ENCODE data around the gene OSBPL10. TPM values are rescaled to one million over a fixed set of nuclear protein-coding genes. Genes with fewer than 3 reads are reported as not detected.

Gene OSBPL10
- total RNA-seq, 1 experiment from 2014 or later = 48.0 TPM

DNA sequence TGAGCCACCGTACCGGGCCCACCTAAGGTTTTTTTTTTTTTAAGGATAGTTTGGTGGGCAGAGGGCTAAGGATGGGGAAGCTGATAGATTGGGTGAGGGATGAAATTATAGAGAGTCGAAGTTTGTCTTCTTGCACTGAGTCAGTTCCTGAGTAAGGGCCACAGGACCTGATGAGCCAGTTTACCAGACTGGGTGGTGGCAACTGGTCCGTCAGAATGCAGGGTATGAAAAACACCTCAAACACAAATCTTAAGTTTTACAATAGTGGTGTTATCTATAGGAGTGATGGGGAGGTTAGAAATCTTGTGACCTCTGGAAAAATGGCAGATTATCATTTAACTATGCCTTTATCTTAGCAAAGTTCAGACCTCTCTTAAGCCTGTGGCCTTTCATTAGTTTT is 3.3 kb upstream of the OSBPL10 start:
- Histone ChIP-seq H3K9me2 (replicated peaks; ENCODE audit: low read length) (no peaks in the 10 kb centered on the region), H3K4me2 (ENCODE audit: low read length) (peak overlapping the region; percentile 90), H3K27ac (ENCODE audit: low read length) (peak overlapping the region; percentile 53), H3K79me2 (ENCODE audit: low read length) (peaks cover 46% of the 10 kb centered on the region), H3K9me3 (ENCODE audit: low read length) (peaks cover 15% of the 10 kb centered on the region; the same call in 1 of the 2 replicates), H3F3A (ENCODE audit: low read length, unreplicated experiment) (no peaks in the 10 kb centered on the region), H4K20me1 (ENCODE audit: low read length) (peaks cover 4% of the 10 kb centered on the region; the same call in 1 of the 2 replicates), H2AFZ (ENCODE audit: low read length) (no peak overlapping the region), H3K27me3 (ENCODE audit: low read length) (no peaks in the 10 kb centered on the region), H3K36me3 (ENCODE audit: low read depth, low read length) (peaks cover 32% of the 10 kb centered on the region), H3K9ac (ENCODE audit: low read length) (no peak overlapping the region), H3K4me3 (ENCODE audit: low read length) (peak overlapping the region; percentile 47), H3K4me1 (ENCODE audit: insufficient read depth, low read length) (peaks cover 36% of the 10 kb centered on the region)
- DNase-seq (peak; percentile 77), ATAC-seq (no peak)
- ChIA-PET CTCF (no interaction called here), POLR2A (ENCODE audit: unreplicated experiment) (interaction anchor here (0.6 kb wide), 1 partner anchor 48 kb away, joined by 3 read pairs; no protein-coding TSS in a partner anchor)
- intact Hi-C loops (cut with micrococcal nuclease) = no loop called here
- TF ChIP-seq EZH2 (IDR thresholded peaks at IDR 0.05; ENCODE audit: low read length, unreplicated experiment) = no peak
- TF ChIP-seq, protein P1, sequence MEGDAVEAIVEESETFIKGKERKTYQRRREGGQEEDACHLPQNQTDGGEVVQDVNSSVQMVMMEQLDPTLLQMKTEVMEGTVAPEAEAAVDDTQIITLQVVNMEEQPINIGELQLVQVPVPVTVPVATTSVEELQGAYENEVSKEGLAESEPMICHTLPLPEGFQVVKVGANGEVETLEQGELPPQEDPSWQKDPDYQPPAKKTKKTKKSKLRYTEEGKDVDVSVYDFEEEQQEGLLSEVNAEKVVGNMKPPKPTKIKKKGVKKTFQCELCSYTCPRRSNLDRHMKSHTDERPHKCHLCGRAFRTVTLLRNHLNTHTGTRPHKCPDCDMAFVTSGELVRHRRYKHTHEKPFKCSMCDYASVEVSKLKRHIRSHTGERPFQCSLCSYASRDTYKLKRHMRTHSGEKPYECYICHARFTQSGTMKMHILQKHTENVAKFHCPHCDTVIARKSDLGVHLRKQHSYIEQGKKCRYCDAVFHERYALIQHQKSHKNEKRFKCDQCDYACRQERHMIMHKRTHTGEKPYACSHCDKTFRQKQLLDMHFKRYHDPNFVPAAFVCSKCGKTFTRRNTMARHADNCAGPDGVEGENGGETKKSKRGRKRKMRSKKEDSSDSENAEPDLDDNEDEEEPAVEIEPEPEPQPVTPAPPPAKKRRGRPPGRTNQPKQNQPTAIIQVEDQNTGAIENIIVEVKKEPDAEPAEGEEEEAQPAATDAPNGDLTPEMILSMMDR (conservative IDR thresholded peaks at IDR 0.05; ENCODE audit: low read depth, low read length) = no peak
- TF ChIP-seq EZH2phosphoT487 (IDR thresholded peaks at IDR 0.05; ENCODE audit: borderline replicate concordance, low read length) = no peak
- no TSS peak for BruUV-seq (replicated peaks)

DNA sequence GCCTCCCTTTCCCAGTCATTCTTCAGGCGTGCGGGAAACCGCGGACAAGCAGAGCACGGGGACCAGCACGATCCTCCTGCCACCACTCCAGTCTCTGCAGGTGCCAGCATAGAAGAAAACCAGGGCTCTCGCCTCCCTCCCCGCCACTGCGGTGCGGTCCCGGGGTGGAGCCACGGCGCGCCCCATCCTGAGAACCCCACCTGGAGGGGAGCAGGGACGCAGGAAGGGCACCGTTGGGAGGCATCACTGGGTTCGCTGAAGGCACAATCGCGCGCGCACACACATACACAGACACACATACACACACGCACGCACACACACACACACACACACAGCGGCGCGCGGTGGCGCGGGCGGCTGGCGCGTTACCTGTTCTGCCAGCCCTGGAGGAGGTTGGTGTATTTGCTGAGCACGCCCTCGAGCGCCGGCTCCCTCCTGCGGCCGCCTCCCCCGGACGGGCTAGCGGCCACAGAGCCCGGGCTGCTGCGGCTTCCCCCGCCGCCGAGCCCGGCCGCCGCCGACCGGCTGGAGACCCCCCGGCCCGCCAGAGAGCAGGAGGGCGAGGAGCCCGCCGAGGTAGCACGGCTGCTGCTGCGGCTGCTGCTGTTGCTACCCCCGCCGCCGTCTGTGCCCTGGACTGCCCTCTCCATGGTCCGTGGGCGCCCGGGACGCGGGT is 394 bp downstream of the OSBPL10 start:
- DNase-seq (peak; percentile 71), ATAC-seq (peak; percentile 42)
- intact Hi-C loops (cut with micrococcal nuclease) = loop anchor here (1.0 to 2.0 kb wide), 5 partner anchors 12 to 125 kb away; no protein-coding TSS in a partner anchor
- no peaks in the 10 kb centered on the region for H3K9me2 ChIP-seq (replicated peaks; ENCODE audit: low read length)
- TF ChIP-seq EZH2phosphoT487 (IDR thresholded peaks at IDR 0.05; ENCODE audit: borderline replicate concordance, low read length) (peak; percentile 74), EZH2 (IDR thresholded peaks at IDR 0.05; ENCODE audit: low read length, unreplicated experiment) (no peak)
- TF ChIP-seq, protein P1 (conservative IDR thresholded peaks at IDR 0.05; ENCODE audit: low read depth, low read length) = peak; percentile 19; the same call in 1 of the 2 replicates
- H4K20me1 ChIP-seq (ENCODE audit: low read length) = peaks cover 29% of the 10 kb centered on the region
- H3F3A ChIP-seq (ENCODE audit: low read length, unreplicated experiment) = no peaks in the 10 kb centered on the region
- H3K27ac ChIP-seq (ENCODE audit: low read length) = peak overlapping the region; percentile 87
- POLR2A ChIA-PET (ENCODE audit: unreplicated experiment) = interaction anchor here (0.7 kb wide), 1 partner anchor 19 kb away, joined by 3 read pairs; no protein-coding TSS in a partner anchor
- H3K79me2 ChIP-seq (ENCODE audit: low read length) = peaks cover 79% of the 10 kb centered on the region
- CTCF ChIA-PET = interaction anchor here (1.2 kb wide), 1 partner anchor 130 kb away, joined by 3 read pairs; no protein-coding TSS in a partner anchor
- peak overlapping the region; percentile 90 for H3K4me2 ChIP-seq (ENCODE audit: low read length)
- no TSS peak for BruUV-seq (replicated peaks)
- H3K9ac ChIP-seq (ENCODE audit: low read length) = peak overlapping the region; percentile 88
- H3K9me3 ChIP-seq (ENCODE audit: low read length) = no peaks in the 10 kb centered on the region
- H3K4me3 ChIP-seq (ENCODE audit: low read length) = peak overlapping the region; percentile 89
- H3K4me1 ChIP-seq (ENCODE audit: insufficient read depth, low read length) = peaks cover 56% of the 10 kb centered on the region
- H3K27me3 ChIP-seq (ENCODE audit: low read length) = no peaks in the 10 kb centered on the region
- peaks cover 12% of the 10 kb centered on the region; the same call in 1 of the 2 replicates for H3K36me3 ChIP-seq (ENCODE audit: low read depth, low read length)
- peak overlapping the region; percentile 65; the same call in 1 of the 2 replicates for H2AFZ ChIP-seq (ENCODE audit: low read length)

All from PC-3 (cell line).